ENCODE data around the gene TRMT112. TPM values are rescaled to one million over a fixed set of nuclear protein-coding genes. Genes with fewer than 3 reads are reported as not detected.
"Not testable (repeated sequence)": the region's sequence is repeated elsewhere in the genome, so short reads cannot be mapped to it uniquely, and the experiment has no call there.

Gene TRMT112
- total and polyA plus RNA-seq, 8 donors: 50.8 to 337 (median 160) TPM

DNA sequence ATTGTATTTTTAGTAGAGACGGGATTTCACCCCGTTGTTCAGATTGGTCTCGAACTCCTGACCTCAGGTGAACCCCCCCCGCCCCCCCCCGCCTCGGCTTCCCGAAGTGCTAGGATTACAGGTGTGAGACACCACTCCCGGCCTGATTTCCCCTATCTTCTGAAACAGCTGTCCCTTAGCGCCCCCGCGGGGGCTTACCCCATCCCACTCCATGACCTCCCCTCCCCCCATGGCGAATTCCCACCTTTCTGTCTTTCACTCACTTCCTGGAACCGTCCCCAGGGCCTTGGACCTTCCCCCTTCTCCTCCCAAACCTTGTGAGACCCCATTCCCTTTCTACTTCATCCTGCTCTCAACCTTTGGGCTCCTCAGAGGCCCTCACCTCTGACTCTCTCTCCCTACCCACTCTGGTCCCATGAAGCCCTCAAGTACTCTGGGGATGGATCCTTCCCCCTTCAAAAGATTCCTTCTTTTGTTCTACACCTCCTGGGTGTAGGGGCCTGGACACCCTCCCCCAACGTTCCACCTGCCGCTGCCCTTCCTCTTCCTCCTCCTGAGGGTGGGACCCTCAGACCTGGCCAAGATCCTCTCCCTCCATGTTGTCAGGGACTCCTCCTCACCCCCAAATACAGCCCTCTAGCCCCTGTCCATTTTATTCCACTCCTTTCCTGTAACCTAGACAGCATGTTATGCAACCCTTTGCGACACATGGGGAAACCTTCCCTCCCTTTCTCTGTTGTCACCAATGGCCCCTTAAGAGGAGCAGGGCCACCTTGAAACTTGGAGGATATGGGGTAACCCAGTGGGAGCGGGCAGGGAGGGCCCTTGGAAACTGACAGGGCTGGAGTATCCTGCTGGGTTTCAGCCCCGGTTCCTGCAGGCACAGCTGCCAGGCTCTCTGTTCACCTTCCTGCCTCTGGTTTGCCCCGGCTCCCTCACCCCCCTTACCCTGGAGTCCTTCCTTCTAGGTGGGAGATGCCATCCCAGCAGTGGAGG is 1.7 kb upstream of the TRMT112 start:
- peaks cover 36 to 57% (median 52%) of the 10 kb centered on the region in 4 donors for H3K36me3 ChIP-seq
- DNase-seq: peak in 1 of 2 donors; percentile 55

DNA sequence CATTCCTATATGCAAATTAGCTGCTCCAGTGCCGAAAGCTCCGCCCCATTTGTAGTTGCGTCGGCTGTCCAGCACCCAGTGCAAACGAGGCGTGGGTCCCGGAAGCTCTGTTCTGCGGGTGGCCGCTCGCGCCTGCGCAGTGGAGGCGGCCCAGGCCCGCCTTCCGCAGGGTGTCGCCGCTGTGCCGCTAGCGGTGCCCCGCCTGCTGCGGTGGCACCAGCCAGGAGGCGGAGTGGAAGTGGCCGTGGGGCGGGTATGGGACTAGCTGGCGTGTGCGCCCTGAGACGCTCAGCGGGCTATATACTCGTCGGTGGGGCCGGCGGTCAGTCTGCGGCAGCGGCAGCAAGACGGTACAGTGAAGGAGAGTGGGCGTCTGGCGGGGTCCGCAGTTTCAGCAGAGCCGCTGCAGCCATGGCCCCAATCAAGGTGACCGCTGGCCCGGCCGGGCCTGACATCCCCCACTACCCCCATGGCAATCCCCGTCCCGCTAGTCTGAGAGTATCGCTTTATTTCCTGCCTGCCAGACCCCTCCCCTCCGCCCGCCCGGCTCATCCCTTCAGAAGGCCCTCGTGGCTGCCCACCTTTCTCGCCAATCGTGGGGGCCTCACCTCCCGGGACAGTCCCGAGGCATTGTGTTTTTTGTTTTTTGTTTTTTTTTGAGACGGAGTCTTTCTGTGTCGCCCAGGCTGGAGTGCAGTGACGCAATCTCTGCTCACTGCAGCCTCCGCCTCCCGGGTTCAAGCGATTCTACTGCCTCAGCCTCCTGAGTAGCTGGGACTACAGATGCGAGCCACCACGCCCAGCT is 804 bp upstream of the TRMT112 start, which contains the start of gene PRDX5:
Gene PRDX5, plus strand, starts transcription at position 161 of the 805 bp plus-strand sequence. Its CDS starts 95 bp downstream, at position 256.
- Histone ChIP-seq H3K9me3 (no peaks in the 10 kb centered on the region), H3K27me3 (no peaks in the 10 kb centered on the region), H3K4me3 (peak within 1 kb of the TSS; percentile 69 to 81 (median 76)), H3K4me1 (peaks cover 25 to 74% (median 60%) of the 10 kb centered on the region in 4 donors), H3K36me3 (peaks cover 37 to 61% (median 58%) of the 10 kb centered on the region in 4 donors), H3K27ac (peak within 1 kb of the TSS; percentile 94 to 99 (median 97))
- WGBS, 5 donors: 0 to 1% (median 1%) methylated on average over 23 to 61 of the region's 61 CpGs
- DNase-seq: peak; percentile 97 to 99
- TF ChIP-seq EP300 (IDR thresholded peaks at IDR 0.05) (no peak), POLR2AphosphoS5 (IDR thresholded peaks at IDR 0.05) (peak; percentile 90 to 99 (median 97)), POLR2A (IDR thresholded peaks at IDR 0.05) (peak in 2 of 4 donors; percentile 46 to 65)
- TF ChIP-seq, protein P1, sequence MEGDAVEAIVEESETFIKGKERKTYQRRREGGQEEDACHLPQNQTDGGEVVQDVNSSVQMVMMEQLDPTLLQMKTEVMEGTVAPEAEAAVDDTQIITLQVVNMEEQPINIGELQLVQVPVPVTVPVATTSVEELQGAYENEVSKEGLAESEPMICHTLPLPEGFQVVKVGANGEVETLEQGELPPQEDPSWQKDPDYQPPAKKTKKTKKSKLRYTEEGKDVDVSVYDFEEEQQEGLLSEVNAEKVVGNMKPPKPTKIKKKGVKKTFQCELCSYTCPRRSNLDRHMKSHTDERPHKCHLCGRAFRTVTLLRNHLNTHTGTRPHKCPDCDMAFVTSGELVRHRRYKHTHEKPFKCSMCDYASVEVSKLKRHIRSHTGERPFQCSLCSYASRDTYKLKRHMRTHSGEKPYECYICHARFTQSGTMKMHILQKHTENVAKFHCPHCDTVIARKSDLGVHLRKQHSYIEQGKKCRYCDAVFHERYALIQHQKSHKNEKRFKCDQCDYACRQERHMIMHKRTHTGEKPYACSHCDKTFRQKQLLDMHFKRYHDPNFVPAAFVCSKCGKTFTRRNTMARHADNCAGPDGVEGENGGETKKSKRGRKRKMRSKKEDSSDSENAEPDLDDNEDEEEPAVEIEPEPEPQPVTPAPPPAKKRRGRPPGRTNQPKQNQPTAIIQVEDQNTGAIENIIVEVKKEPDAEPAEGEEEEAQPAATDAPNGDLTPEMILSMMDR (IDR thresholded peaks at IDR 0.05): peak in 3 of 7 experiments; percentile 28 to 77 (median 57)
- intact Hi-C loops (cut with DNase I; ENCODE audit: low total_unique reads): no loop called here

More for the DNA sequence above, 1.7 kb upstream of the TRMT112 start:
- H3K27ac ChIP-seq: peak overlapping the region; percentile 94 to 99 (median 97)
- H3K27me3 ChIP-seq: no peaks in the 10 kb centered on the region
- TF ChIP-seq EP300 (IDR thresholded peaks at IDR 0.05) (no peak), POLR2A (IDR thresholded peaks at IDR 0.05) (no peak), POLR2AphosphoS5 (IDR thresholded peaks at IDR 0.05) (no peak)
- TF ChIP-seq, protein P1 (IDR thresholded peaks at IDR 0.05): no peak
- H3K9me3 ChIP-seq: no peaks in the 10 kb centered on the region
- peak overlapping the region; percentile 69 to 81 (median 76) for H3K4me3 ChIP-seq
- WGBS, 5 donors: 11 to 35% (median 15%) methylated on average over 11 to 19 of the region's 19 CpGs
- peaks cover 25 to 67% (median 57%) of the 10 kb centered on the region in 4 donors for H3K4me1 ChIP-seq
- intact Hi-C loops (cut with DNase I; ENCODE audit: low total_unique reads): no loop called here

DNA sequence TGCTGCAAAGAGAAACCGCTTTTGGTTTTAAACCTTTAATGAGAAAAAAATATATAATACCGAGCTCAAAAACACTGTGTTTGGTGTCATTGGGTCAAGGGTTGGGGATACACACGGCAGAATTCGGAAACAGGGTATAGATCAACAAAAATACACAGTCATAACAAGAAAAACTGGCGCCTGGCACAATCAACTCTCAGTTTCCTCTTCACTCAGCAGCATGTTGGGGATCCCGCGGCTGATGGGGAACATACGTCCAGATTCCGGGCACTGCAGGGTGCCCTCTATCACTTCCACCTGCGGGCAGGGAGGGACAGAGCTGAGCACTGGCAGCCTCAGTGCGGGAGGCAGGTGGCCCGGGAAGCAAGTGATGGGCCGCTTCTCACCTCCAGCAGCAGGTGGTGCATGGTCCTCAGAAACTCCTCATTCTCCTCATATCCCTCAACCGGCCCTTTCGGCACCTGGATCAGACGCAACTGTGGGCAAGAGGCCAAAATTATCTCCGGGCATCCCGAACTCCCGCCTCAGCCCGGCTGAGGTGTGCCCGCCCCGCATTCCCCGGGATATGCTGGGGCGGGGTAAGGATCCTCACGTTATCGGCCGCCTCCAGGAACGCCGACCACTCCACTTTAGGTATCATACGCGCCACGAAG is 561 bp downstream of the TRMT112 start:
- peak; percentile 53 to 74 for DNase-seq
- Histone ChIP-seq H3K27ac (peak overlapping the region; percentile 94 to 99 (median 97)), H3K36me3 (peaks cover 28 to 54% (median 48%) of the 10 kb centered on the region in 4 donors), H3K4me1 (peaks cover 20 to 73% (median 55%) of the 10 kb centered on the region in 4 donors), H3K9me3 (no peaks in the 10 kb centered on the region), H3K27me3 (no peaks in the 10 kb centered on the region), H3K4me3 (peak overlapping the region; percentile 69 to 81 (median 76))
- intact Hi-C loops (cut with DNase I; ENCODE audit: low total_unique reads): no loop called here
- no peak for TF ChIP-seq POLR2A (IDR thresholded peaks at IDR 0.05)
- TF ChIP-seq, protein P1 (IDR thresholded peaks at IDR 0.05): peak in 2 of 7 experiments; percentile 7 to 11
- 3 to 7% (median 3%) methylated on average over 15 to 32 of the region's 32 CpGs for WGBS, 5 donors

DNA sequence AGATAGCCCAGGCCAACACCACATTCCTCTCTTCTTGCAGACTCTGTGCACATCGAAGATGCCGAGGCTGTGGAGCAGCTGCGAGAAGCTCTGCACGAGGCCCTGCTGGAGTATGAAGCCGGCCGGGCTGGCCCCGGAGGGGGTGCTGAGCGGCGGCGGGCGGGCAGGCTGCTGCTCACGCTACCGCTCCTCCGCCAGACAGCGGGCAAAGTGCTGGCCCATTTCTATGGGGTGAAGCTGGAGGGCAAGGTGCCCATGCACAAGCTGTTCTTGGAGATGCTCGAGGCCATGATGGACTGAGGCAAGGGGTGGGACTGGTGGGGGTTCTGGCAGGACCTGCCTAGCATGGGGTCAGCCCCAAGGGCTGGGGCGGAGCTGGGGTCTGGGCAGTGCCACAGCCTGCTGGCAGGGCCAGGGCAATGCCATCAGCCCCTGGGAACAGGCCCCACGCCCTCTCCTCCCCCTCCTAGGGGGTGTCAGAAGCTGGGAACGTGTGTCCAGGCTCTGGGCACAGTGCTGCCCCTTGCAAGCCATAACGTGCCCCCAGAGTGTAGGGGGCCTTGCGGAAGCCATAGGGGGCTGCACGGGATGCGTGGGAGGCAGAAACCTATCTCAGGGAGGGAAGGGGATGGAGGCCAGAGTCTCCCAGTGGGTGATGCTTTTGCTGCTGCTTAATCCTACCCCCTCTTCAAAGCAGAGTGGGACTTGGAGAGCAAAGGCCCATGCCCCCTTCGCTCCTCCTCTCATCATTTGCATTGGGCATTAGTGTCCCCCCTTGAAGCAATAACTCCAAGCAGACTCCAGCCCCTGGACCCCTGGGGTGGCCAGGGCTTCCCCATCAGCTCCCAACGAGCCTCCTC is 1.5 kb downstream of the TRMT112 start:
- H3K9me3 ChIP-seq; H3K27me3 ChIP-seq; DNase-seq; intact Hi-C loops (cut with DNase I; ENCODE audit: low total_unique reads): not testable (repeated sequence)
- Histone ChIP-seq H3K4me1 (peaks cover 20 to 66% (median 51%) of the 10 kb centered on the region in 4 donors), H3K4me3 (peak overlapping the region in 2 of 4 donors; percentile 69 to 81), H3K36me3 (peaks cover 23 to 45% (median 40%) of the 10 kb centered on the region in 4 donors), H3K27ac (peak overlapping the region; percentile 10 to 99 (median 95))
- WGBS, 5 donors: 67 to 78% (median 76%) methylated on average over 16 to 25 of the region's 25 CpGs

Data from stomach (tissue), 9 donors.